ENCODE results near the gene IGLON5.
A peak's percentile ranks its signal among the peaks of the same experiment; 100 is the strongest.

IGLON5 gene

DNA sequence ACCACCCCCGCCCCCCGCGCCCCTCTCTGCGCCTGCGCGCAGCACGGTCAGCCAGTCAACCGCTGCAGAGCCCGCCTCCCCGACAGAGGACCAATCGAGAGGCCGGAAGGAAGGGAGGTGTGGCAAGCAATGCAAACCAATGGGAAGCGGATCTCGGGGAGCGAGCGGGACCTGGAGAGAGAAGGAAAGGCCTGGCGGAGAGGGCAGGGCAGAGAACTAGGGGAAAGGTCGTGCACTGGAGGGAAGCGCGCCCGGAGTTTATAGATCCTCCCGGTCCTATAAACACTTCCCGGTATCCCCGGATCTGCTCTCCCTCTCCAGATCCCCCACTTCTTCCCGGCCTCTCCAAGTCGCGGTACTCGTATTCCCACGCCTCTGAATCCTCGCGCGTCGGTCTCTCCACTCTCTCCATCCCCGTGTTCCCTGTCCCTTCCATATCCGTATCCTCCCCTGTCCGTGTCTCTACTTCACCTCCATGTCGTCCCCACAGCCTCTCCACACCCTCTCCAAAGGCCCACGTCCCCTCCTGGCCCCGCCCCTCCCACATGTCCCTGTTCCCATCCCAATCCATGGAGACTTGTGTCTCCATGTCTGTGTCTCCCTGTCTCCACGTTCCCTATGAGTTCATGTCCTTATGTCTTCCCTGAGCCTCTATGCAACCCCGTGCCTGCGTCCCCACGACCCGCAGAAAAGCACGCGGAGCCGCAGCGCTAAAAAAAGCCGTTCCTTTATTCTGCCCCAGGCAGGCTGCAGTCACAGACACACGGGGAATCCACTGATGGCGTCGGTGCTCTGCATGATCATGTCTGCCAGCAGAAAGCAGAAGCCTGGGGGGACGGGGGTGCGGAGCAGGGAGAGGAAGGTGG is 55.2 kb downstream of the IGLON5 start:
- DNase-seq: peak; percentile 81 to 87 (median 84)

DNA sequence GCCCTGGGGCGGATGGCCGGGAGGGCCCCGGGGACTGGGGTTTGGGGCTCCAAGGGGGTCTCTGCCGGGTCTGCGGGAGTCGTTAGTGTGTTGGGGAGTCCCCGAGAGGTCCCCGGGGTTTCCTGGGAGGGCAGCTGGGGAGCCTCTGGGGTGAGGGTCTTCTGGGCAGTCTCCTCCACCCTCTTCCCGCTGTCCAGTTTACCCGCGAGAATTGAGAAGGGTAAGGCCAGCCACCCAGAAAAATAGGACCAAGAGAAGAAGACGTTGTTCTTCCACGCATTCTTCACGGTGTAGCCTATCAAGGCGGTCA is 55.8 kb downstream of the IGLON5 start:
- no peak for DNase-seq

DNA sequence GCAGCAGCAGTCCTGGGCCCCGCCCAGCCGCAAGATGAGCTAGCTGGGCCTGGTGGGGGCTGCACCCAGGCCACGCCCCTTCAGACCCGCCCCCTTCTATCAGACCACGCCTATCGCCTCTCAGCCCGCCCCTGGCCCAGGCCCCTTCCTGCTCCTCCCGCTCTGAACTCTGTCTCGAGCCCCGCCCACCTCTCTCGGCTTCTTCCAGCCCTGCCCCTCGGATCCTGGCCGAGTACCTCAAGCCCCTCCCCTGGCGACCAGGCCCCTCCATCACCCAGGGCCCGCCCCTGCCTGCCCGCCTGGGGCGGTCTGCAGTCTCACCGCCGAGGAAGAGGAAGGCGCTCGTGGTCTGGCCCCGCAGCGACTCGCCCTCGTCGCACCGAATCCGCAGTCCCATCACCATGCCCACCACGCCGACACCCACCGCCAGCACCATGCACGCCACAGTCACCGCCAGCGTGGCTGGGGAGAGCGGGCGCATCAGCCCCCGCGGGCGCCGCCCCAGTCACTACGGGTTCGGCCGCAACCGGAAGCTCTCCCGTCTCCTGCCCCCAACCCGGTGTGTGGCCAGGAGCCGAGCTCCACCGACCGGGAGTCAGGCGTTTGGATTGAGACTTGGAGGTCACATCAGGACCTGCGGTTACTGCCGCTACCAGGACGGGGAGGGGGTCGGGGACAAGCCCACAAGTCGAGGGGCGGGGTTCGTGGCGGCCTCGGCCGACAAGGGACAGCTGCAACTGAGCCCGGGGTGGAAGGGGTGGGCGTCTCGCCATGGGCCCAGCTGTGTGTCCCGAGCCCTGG is 56.3 kb downstream of the IGLON5 start:
- peak; percentile 85 to 98 (median 91) for DNase-seq

DNA sequence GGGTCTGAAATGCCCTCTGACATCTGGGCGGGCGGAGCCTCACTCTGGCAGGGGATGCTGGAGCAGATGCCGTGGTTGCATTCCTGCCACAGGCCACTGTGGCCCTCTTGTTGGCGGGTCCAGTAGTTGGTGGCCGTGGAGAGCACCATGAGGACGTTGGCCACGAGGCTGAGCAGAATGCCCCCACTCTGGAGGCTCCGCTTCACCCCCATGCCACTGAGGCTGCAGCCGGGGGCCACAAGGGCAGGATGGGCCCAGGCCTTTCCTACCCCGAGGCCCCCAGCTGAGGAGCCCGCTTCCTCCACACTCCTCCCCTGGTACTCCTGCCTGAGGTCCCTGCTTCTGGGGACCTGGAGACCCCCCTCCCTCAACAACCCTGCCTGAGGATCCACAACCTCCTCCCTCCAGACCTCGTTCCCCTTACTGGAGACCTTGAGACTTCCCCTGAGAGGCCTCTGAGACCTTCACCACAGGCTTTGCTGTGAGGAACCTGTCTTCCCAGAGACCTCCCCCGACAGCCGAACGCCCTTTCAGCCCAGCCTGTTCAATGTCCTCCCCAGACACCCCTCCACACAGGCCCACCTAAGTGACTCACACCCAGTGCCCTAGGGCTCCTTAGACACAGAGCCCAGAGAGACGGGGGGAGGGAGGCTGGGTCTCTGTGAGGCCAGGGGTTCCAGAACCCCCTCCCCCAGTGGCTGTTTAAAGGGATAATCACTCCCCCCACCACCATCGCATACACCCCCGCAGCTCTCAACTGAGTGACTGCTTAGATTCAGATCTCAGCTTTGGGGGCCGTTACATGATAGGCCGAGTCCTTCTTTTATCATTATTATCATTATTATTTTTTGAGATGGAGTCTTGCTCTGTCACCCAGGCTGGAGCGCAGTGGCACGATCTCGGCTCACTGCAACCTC is 57.2 kb downstream of the IGLON5 start, which contains the start of gene CLDND2:
TSS of gene CLDND2 (minus strand) at position 638 of the 917 bp plus-strand sequence. CDS start at position 212, 426 bp downstream.
- DNase-seq: no peak

DNA sequence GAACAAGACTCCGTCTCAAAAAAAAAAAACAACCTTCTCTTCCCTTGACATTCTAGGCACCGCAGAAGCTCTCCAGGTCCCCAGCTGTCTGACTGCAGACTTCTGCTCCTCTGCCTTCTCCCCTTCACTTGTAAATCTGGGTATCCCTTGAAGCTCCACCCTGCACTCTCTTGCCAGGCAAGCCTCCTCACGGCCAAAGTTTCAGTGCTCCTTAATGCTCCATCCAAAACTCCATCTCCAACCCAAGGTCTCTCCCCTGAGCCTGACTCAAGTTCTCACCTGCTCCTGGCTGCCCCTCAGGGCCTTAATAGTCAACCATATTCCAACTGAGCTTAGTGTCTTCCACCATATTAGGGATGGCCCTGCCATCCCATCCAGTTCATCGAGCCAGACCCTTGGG is 58.8 kb downstream of the IGLON5 start:
- no peak for DNase-seq

DNA sequence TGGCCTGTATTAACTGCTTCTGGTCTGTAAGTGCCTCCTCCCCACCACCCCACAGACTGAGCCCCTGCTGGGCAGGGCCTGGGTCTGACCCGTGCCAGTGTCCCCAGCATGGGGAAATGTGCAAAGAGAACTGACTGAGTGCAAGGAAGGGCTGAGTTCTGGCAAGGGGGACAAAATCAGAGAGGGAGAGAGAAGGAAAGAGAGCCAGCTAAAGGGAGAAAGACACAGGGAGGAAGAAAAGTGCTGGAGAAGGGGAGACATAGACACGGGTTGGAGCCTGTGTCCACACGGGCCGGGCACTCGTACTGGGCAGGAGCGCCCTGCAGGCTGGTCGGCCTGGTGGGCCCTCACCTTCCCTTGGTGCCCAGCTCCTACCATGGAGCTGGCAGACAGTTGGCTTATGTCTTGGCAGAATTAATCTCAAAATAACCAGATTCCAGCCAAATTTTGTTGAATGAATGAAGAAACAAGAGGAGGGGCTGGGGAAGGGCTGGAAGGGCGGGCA is 59.8 kb downstream of the IGLON5 start:
- DNase-seq: no peak

DNA sequence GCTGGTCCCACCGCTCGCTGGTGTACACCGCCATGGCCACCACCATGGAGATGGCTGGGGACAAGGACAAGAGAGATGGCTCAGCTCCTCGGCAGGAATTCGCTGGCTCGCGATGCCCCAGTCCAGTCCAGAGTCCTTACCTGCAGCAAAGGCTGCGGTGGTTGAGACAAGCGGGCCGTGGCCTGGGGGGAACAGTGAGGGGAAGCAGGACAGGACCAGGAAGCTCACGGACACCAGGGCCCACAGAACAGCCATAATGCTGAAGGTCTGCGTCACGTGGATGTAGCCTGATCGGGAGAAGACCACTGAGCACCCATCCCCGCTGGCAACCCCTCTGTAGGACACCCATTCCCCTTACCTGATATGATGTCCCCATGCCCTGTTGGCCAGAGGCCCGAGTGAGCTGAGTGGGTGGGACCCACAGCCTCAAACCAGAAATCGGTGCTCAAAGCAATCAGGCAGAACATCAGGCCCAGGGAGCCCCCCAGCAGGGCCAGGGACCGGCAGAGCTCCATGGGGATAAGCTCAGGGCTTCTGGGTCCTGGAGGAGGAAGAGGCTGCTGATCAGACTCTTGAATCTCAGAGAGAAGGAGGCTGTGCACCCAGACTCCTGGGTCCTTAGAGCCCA is 60.7 kb downstream of the IGLON5 start:
- DNase-seq: no peak

DNA sequence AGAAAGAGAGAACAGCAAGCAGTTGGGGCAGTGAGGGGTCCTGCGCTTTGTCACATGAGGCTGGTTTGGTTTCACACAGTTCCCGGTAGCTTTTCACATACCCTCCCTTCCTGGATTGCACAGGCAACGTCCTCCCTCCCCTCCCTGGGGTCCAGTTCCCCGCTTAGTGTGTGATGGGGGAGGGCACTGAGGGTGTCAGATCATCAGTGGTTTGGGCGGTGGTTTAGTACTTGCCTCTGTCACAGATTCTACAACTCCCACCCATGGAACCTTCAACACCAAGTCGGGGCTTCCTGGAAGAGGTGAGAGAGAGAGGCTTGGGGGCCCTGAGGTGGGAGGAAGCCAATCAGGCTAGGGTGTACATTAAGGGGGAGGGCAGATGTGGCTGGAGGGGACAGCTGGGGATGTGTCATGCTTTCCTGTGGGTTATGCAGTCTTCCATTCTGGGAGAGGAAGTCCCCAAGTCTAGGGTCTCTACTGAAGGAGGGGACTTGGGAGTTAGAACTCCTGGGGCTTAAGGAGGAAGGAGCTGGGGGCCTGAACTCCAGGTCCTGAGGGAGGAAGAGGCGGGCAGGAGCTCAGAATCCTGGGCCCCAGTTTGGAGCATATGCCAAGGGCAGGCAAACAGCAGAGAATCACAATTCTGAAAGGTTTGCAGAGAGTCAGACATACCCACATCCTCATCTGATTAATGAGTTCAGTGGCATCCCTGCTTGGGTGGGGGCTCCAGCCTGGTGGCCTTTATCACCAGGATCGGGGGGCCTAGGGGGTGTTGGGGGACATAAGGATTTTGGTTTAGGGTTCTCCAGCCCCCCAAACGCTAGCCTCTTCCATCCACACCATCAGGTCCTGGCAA is 61.4 kb downstream of the IGLON5 start, which contains the start of gene NKG7:
TSS of gene NKG7 (minus strand) at position 6 of the 856 bp plus-strand sequence. CDS start 119 bp downstream, outside the sequence.
- DNase-seq: peak; percentile 14 to 31 (median 16)

DNA sequence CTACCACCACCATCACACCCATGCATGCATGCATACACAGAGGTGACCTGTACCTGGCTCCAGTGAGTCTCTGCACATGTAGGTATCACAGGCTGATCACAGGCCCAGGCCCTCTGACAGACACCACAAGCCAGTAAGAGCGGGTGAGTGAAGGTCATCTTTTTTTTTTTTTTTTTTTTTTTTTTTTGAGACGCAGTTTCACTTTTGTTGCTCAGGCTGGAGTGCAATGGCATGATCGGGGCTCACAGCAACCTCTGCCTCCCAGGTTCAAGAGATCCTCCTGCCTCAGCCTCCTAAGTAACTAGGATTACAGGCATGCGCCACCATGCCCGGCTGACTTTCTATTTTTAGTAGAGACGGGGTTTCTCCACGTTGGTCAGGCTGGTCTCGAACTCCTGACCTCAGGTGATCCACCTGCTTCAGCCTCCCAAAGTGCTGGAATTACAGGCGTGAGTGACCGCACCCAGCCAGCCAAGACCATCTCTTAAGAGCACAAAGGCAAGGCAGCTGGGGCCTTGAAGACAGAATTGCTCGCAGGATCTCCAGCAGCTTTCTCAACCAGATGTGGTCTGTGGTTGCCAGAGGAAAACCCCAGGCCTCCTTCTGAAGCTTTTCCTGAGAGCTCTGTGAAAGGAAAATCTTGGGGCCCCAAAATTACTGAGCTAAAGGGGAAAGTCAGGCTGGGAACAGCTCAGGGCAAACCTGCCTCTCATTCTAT is 64.2 kb downstream of the IGLON5 start:
- no peak for DNase-seq

DNA sequence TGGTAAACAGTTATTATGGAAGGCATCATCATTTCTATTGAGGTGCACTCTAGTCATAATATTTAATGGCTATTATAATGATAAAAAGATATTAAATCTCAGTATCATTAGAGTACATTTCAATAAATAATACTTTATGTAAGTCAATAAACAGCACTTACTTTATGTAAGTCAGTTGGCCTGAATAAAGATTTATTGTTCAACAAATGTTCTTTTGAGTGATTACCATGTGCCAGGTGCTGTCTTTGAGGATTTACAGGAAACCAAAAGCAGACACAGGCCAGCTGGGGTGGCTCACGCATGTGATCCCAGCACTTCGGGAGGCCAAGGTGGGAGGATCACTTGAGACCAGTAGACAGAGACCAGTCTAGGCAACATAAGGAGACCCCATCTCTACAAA is 66.0 kb downstream of the IGLON5 start:
- DNase-seq: no peak

DNA sequence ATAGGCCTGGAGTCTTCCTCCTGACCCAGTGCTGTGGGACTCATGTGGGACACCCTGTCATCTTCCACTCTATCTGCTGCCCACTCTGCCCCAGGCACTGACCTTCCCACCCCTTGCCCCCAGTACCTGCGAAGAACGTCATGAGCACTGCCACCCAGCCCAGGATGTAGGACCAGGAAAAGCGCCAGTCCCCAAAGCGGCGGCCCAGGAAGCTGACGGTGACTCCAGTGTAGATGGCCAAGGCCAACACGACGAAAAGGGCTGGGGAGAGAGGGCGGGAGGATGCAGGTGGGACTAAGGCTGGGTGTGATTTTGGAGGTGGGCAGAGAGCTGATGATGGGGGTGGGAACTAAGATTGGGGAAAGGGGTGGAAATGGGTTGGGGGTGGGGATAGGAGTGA is 68.9 kb downstream of the IGLON5 start:
- DNase-seq: no peak

All from activated CD4-positive, CD25-positive, alpha-beta regulatory T cell (primary cell).